GM10847 (cell line): ENCODE measurements around the gene TNFRSF9.

ENCODE experiments used
- POLR2A ChIP-seq: IDR thresholded peaks from 2 replicates; pipeline ENCODE4 v1.6.1; 2011; ENCODE audit not compliant: insufficient read length; ENCODE audit errors: extremely low read depth

TNFRSF9 gene

GRCh38 chr1:7931446-7931812 is 9.2 kb downstream of the TNFRSF9 start:
- no peak for TF ChIP-seq POLR2A

- TF ChIP-seq POLR2A = no peak
Measured at GRCh38 chr1:7930645-7931445, 9.8 kb downstream of the TNFRSF9 start.

- TF ChIP-seq POLR2A = no peak
Measured at GRCh38 chr1:7929637-7930036, 11.0 kb downstream of the TNFRSF9 start.

- TF ChIP-seq POLR2A = no peak
Measured at GRCh38 chr1:7928247-7928646, 12.4 kb downstream of the TNFRSF9 start.

- TF ChIP-seq POLR2A = no peak
Measured at GRCh38 chr1:7922301-7922700, 18.3 kb downstream of the TNFRSF9 start.

- TF ChIP-seq POLR2A = no peak
Measured at GRCh38 chr1:7921796-7922195, 18.8 kb downstream of the TNFRSF9 start.

- no peak for TF ChIP-seq POLR2A
Measured at GRCh38 chr1:7919880-7920279, 20.8 kb downstream of the TNFRSF9 start.

- no peak for TF ChIP-seq POLR2A
Measured at GRCh38 chr1:7916501-7916830, 24.2 kb downstream of the TNFRSF9 start.

- no peak for TF ChIP-seq POLR2A
Measured at GRCh38 chr1:7915826-7916500, 24.7 kb downstream of the TNFRSF9 start.

GRCh38 chr1:7912743-7913557 is 27.7 kb downstream of the TNFRSF9 start:
- no peak for TF ChIP-seq POLR2A

- TF ChIP-seq POLR2A = no peak
Measured at GRCh38 chr1:7912145-7912544, 28.5 kb downstream of the TNFRSF9 start.

GRCh38 chr1:7905262-7905661 is 35.4 kb downstream of the TNFRSF9 start:
- TF ChIP-seq POLR2A = no peak

GRCh38 chr1:7902478-7903085 is 38.1 kb downstream of the TNFRSF9 start:
- TF ChIP-seq POLR2A = no peak

GRCh38 chr1:7899741-7900140 is 40.9 kb downstream of the TNFRSF9 start:
- no peak for TF ChIP-seq POLR2A

- TF ChIP-seq POLR2A = no peak
Measured at GRCh38 chr1:7898962-7899361, 41.7 kb downstream of the TNFRSF9 start.

GRCh38 chr1:7896994-7897393 is 43.6 kb downstream of the TNFRSF9 start:
- no peak for TF ChIP-seq POLR2A

- no peak for TF ChIP-seq POLR2A
Measured at GRCh38 chr1:7893529-7894180, 47.0 kb downstream of the TNFRSF9 start.
